ENCODE data around the gene AKNA.

DNA sequence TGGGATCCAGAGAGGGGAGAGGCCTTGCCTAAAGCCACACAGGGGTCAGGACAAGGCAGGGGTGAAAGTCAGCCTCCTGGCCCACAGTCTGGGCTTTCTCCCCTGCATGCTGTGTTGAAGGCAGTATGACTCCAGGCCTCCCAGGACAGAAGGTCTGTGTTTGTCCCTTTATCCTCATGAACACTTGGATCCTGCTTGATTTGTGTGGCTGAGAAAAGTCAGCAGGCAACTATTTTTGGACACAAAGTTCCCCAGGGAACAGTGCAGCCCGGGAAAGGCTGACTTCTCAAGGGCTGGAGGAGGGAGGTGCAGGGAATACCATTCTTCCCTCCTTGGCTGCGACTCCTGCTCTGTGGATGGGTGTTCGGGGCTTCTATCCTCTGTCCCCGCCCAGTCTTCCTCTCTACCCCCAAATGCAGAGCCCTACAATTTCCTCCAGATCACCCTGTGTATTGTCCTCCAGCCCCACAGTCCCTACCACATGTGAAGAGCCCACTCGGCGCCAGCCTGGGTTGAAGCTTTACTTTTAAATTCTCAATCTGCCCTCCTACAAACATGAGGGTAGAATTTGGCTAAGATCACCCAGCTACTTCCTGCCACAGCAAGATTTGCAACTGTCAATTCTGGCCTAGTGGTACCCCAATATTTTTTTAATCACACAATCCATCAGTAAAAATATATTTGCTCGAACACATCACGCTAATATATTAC is 4.1 kb downstream of the AKNA start:
- TF ChIP-seq, protein P1, sequence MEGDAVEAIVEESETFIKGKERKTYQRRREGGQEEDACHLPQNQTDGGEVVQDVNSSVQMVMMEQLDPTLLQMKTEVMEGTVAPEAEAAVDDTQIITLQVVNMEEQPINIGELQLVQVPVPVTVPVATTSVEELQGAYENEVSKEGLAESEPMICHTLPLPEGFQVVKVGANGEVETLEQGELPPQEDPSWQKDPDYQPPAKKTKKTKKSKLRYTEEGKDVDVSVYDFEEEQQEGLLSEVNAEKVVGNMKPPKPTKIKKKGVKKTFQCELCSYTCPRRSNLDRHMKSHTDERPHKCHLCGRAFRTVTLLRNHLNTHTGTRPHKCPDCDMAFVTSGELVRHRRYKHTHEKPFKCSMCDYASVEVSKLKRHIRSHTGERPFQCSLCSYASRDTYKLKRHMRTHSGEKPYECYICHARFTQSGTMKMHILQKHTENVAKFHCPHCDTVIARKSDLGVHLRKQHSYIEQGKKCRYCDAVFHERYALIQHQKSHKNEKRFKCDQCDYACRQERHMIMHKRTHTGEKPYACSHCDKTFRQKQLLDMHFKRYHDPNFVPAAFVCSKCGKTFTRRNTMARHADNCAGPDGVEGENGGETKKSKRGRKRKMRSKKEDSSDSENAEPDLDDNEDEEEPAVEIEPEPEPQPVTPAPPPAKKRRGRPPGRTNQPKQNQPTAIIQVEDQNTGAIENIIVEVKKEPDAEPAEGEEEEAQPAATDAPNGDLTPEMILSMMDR (IDR thresholded peaks at IDR 0.05) = no peak
- no peak for TF ChIP-seq EZH2 (IDR thresholded peaks at IDR 0.05)
